ENCODE results near the gene PAAF1.
A peak's percentile ranks its signal among the peaks of the same experiment; 100 is the strongest.
"Not testable (repeated sequence)": the region's sequence is repeated elsewhere in the genome, so short reads cannot be mapped to it uniquely, and the experiment has no call there.

The PAAF1 gene

DNA sequence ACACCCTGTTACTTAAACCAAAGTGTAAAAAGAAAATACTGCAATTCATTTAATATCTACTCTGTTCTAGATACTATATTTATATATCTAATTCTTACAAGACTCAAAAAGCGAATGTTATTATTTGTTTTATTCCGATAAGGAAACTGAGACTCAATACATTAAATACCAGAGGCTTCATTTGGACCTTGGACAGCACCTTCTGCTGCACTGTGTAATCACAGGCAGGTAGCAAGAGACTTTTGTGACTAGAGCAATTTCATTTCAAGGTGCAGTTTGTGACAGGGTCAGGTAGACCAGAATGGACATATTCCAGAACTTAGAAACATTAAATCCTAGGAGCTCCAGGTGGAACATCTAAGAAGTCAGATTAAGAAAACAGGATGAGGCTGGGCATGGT, 52.6 kb downstream of the PAAF1 start:
- TF ChIP-seq, protein P1, sequence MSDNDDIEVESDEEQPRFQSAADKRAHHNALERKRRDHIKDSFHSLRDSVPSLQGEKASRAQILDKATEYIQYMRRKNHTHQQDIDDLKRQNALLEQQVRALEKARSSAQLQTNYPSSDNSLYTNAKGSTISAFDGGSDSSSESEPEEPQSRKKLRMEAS (IDR thresholded peaks at IDR 0.05; ENCODE audit: low read depth, low read length): no peak
- TF ChIP-seq, protein P2, sequence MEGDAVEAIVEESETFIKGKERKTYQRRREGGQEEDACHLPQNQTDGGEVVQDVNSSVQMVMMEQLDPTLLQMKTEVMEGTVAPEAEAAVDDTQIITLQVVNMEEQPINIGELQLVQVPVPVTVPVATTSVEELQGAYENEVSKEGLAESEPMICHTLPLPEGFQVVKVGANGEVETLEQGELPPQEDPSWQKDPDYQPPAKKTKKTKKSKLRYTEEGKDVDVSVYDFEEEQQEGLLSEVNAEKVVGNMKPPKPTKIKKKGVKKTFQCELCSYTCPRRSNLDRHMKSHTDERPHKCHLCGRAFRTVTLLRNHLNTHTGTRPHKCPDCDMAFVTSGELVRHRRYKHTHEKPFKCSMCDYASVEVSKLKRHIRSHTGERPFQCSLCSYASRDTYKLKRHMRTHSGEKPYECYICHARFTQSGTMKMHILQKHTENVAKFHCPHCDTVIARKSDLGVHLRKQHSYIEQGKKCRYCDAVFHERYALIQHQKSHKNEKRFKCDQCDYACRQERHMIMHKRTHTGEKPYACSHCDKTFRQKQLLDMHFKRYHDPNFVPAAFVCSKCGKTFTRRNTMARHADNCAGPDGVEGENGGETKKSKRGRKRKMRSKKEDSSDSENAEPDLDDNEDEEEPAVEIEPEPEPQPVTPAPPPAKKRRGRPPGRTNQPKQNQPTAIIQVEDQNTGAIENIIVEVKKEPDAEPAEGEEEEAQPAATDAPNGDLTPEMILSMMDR (IDR thresholded peaks at IDR 0.05; ENCODE audit: low read depth, low read length): no peak
- TF ChIP-seq POLR2A (IDR thresholded peaks at IDR 0.05; ENCODE audit: extremely low read depth, insufficient read length): no peak
- no peak for TF ChIP-seq MYC (IDR thresholded peaks at IDR 0.05; ENCODE audit: low read depth, low read length)
- no peak for DNase-seq (ENCODE audit: low read depth)
- H3K4me3 ChIP-seq (ENCODE audit: low read depth, low read length): no peak overlapping the region

DNA sequence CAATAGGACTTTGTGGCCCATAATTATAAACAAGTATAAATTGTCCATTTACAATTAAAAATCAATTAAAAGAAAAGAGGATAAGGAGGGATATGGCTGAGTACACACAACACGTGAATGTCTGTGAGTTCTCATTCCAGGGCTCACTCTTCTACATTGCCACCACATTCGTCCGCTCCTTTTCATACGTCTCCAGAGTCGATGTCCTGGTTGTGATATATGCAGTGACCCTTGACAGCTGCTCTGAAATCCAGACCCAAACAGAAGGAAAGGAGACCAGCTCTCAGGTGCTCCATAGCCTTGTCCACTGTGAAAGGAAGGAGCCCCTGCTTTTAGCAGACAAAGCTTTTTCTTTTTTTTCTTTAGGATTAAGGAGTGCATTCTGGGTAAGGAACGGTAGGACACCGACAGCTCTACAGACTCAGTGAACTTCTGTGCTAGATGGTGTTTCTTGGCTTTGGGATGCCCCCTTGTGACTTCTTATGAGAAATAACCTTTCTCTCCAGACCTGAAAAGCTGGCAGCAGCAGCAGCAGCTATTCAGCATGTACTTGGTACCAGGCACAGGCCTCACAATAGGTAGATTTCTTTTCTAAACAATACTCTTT, 54.3 kb downstream of the PAAF1 start:
- no peak for TF ChIP-seq MYC (IDR thresholded peaks at IDR 0.05; ENCODE audit: low read depth, low read length)
- TF ChIP-seq, protein P2 (IDR thresholded peaks at IDR 0.05; ENCODE audit: low read depth, low read length): peak; percentile 50
- TF ChIP-seq, protein P1 (IDR thresholded peaks at IDR 0.05; ENCODE audit: low read depth, low read length): no peak
- TF ChIP-seq POLR2A (IDR thresholded peaks at IDR 0.05; ENCODE audit: extremely low read depth, insufficient read length): no peak
- no peak overlapping the region for H3K4me3 ChIP-seq (ENCODE audit: low read depth, low read length)
- DNase-seq (ENCODE audit: low read depth): peak; percentile 75

DNA sequence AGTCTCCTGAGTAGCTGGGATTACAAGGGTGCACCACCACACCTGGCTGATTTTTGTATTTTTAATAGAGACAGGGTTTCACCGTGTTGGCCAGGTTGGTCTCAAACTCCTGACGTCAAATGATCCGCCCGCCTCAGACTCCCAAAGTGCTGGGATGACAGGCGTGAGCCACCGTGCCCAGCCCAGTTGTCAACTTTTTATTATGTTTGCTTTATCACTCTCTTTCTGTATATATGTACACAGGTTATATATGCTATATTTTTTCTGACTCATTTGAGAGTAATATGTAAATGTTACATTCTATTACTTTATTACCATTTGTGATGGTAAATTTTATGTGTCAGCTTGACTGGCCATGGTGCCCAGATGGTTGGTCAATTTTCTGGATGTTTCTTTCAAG, 55.2 kb downstream of the PAAF1 start:
- no peak overlapping the region for H3K4me3 ChIP-seq (ENCODE audit: low read depth, low read length)
- DNase-seq (ENCODE audit: low read depth): no peak
- TF ChIP-seq, protein P1 (IDR thresholded peaks at IDR 0.05; ENCODE audit: low read depth, low read length): no peak
- TF ChIP-seq, protein P2 (IDR thresholded peaks at IDR 0.05; ENCODE audit: low read depth, low read length): no peak
- TF ChIP-seq POLR2A (IDR thresholded peaks at IDR 0.05; ENCODE audit: extremely low read depth, insufficient read length) (no peak), MYC (IDR thresholded peaks at IDR 0.05; ENCODE audit: low read depth, low read length) (no peak)

DNA sequence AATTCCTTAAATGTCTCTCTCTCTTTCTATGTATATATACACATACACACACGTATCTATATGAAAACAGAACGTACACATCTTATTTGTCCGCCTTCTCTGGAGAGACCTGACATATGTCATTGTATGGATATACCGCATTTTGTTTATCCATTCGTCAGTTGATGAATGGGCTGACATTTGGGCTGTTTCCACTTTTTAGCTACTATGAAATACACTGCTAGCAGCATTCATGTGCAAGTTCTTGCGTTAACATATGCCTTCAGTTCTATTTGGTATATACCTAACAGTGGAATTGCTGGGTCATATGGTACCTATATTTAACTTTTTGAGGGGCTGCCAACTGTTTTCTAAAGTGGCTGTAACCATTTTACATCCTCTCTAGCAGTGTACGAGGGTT, 56.0 kb downstream of the PAAF1 start:
- DNase-seq (ENCODE audit: low read depth): no peak
- no peak overlapping the region for H3K4me3 ChIP-seq (ENCODE audit: low read depth, low read length)
- TF ChIP-seq MYC (IDR thresholded peaks at IDR 0.05; ENCODE audit: low read depth, low read length): no peak
- TF ChIP-seq, protein P2 (IDR thresholded peaks at IDR 0.05; ENCODE audit: low read depth, low read length): no peak
- no peak for TF ChIP-seq POLR2A (IDR thresholded peaks at IDR 0.05; ENCODE audit: extremely low read depth, insufficient read length)
- TF ChIP-seq, protein P1 (IDR thresholded peaks at IDR 0.05; ENCODE audit: low read depth, low read length): no peak

DNA sequence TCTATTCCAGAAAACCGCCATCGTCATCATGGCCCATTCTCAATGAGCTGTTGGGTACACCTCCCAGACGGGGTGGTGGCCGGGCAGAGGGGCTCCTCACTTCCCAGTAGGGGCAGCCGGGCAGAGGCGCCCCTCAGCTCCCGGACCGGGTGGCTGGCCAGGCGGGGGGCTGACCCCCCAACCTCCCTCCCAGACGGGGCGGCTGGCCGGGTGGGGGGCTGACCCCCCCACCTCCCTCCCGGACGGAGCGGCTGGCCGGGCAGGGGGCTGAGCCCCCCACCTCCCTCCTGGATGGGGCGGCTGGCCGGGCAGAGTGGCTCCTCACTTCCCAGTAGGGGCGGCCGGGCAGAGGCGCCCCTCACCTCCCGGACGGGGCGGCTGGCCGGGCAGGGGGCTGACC, 59.2 kb downstream of the PAAF1 start:
- H3K4me3 ChIP-seq (ENCODE audit: low read depth, low read length); DNase-seq (ENCODE audit: low read depth): not testable (repeated sequence)

DNA sequence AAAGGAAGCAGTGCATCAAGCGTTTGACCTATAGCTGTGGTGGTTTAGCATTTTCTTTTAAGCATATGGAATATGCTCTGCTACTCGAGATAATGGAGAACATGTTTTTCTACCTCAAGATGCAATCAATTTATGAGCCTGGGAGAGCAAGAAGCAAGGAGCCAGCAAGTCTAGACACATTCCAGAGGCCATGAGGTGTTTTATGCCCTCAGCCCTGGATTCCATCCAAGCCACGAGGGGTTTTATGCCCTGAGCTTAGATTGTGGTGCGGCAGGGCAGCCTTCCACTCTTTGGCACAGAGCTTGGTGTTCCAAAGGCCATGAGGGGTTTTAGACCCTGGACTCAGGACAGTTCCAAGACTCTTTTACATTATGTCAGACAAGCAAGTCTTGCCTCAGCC, 62.3 kb downstream of the PAAF1 start:
- no peak for DNase-seq (ENCODE audit: low read depth)
- H3K4me3 ChIP-seq (ENCODE audit: low read depth, low read length): no peak overlapping the region
- TF ChIP-seq POLR2A (IDR thresholded peaks at IDR 0.05; ENCODE audit: extremely low read depth, insufficient read length) (no peak), MYC (IDR thresholded peaks at IDR 0.05; ENCODE audit: low read depth, low read length) (no peak)
- TF ChIP-seq, protein P2 (IDR thresholded peaks at IDR 0.05; ENCODE audit: low read depth, low read length): no peak
- TF ChIP-seq, protein P1 (IDR thresholded peaks at IDR 0.05; ENCODE audit: low read depth, low read length): no peak

Data from NB4 (cell line).